Suprapubic skin (tissue), 4 donors: ENCODE results near the gene AFF2. TPM values are rescaled to one million over a fixed set of nuclear protein-coding genes. Genes with fewer than 3 reads are reported as not detected.

Source experiments
- DNase-seq, 2 donors: peaks; one replicate each; pipeline ENCODE4 v3.0.0-alpha.2; 2019; ENCODE audit warnings: low spot score in 2 of 2
- H3K27ac ChIP-seq: fragments of 200-600 bp; sonication (generic); one replicate; pipeline ENCODE4 v1.5.1; 2019
- H3K27me3 ChIP-seq: fragments of 200-600 bp; sonication (generic); one replicate; pipeline ENCODE4 v1.5.1; 2019
- H3K36me3 ChIP-seq: fragments of 200-600 bp; sonication (generic); one replicate; pipeline ENCODE4 v1.5.1; 2019
- H3K4me1 ChIP-seq: fragments of 200-600 bp; sonication (generic); one replicate; pipeline ENCODE4 v1.5.1; 2019
- H3K4me3 ChIP-seq: fragments of 200-600 bp; sonication (generic); one replicate; pipeline ENCODE4 v1.5.1; 2019; ENCODE audit warnings: mild to moderate bottlenecking
- H3K9me3 ChIP-seq: fragments of 200-600 bp; sonication (generic); one replicate; pipeline ENCODE4 v1.5.1; 2019
- EP300 ChIP-seq: sonication (generic); formaldehyde crosslinking; IDR thresholded peaks from one replicate; pipeline ENCODE4 v1.6.1; 2017; ENCODE audit warnings: antibody characterized with exemption
- POLR2A ChIP-seq, 2 donors: fragments of 450-650 bp; IDR thresholded peaks; one replicate each; pipeline ENCODE4 v1.6.1; 2017; ENCODE audit warnings: antibody characterized with exemption in 2 of 2, mild to moderate bottlenecking in 2 of 2, moderate library complexity in 2 of 2
- POLR2AphosphoS5 ChIP-seq, 3 donors: sonication (generic); formaldehyde crosslinking; IDR thresholded peaks; one replicate each; pipeline ENCODE4 v1.6.1; 2017; ENCODE audit warnings: antibody characterized with exemption in 3 of 3
- WGBS: methylation state at CpG from one replicate; pipeline ENCODE4 v1.1.5; 2018; 5-methylcytosine and 5-hydroxymethylcytosine counted together
- total RNA-seq, 4 donors: library from RNA; depleted of rRNA; stranded (reverse); fragments of >200 nt; gene quantifications; one replicate each; pipeline ENCODE4 v1.1.0, GENCODE V29; 2016
- TF ChIP-seq, protein P1 (sequence below), 2 donors: fragments of 200-600 bp in 1 of 2; fragments of 450-650 bp in 1 of 2; sonication (generic) in 1 of 2; IDR thresholded peaks; one replicate each; pipeline ENCODE4 v1.5.1; 2016 to 2019; ENCODE audit warnings: antibody characterized with exemption in 2 of 2, mild to moderate bottlenecking in 1 of 2, moderate library complexity in 1 of 2

The AFF2 gene
- total RNA-seq, 4 donors from 2014 or later, result 0.72 to 3.0 (median 1.6) TPM

- WGBS, result 42% methylated on average over 4 of the region's 4 CpGs
- TF ChIP-seq POLR2AphosphoS5 (IDR thresholded peaks at IDR 0.05), result no peak
- TF ChIP-seq, protein P1, sequence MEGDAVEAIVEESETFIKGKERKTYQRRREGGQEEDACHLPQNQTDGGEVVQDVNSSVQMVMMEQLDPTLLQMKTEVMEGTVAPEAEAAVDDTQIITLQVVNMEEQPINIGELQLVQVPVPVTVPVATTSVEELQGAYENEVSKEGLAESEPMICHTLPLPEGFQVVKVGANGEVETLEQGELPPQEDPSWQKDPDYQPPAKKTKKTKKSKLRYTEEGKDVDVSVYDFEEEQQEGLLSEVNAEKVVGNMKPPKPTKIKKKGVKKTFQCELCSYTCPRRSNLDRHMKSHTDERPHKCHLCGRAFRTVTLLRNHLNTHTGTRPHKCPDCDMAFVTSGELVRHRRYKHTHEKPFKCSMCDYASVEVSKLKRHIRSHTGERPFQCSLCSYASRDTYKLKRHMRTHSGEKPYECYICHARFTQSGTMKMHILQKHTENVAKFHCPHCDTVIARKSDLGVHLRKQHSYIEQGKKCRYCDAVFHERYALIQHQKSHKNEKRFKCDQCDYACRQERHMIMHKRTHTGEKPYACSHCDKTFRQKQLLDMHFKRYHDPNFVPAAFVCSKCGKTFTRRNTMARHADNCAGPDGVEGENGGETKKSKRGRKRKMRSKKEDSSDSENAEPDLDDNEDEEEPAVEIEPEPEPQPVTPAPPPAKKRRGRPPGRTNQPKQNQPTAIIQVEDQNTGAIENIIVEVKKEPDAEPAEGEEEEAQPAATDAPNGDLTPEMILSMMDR (IDR thresholded peaks at IDR 0.05), result no peak
- DNase-seq, result no peak
- H3K4me3 ChIP-seq, result no peak overlapping the region
- H3K4me1 ChIP-seq, result no peaks in the 10 kb centered on the region
- no peak overlapping the region for H3K27ac ChIP-seq
- no peaks in the 10 kb centered on the region for H3K27me3 ChIP-seq
- no peaks in the 10 kb centered on the region for H3K36me3 ChIP-seq
- no peaks in the 10 kb centered on the region for H3K9me3 ChIP-seq
Observed at GRCh38 chrX:148613636-148614035, 113.2 kb downstream of the AFF2 start.

- no peak for DNase-seq
- TF ChIP-seq EP300, result no peak
- no peak for TF ChIP-seq POLR2A (IDR thresholded peaks at IDR 0.05)
- TF ChIP-seq, protein P1 (IDR thresholded peaks at IDR 0.05), result no peak
- no peak for TF ChIP-seq POLR2AphosphoS5 (IDR thresholded peaks at IDR 0.05)
- H3K4me3 ChIP-seq, result no peak overlapping the region
- no peak overlapping the region for H3K27ac ChIP-seq
- no peaks in the 10 kb centered on the region for H3K9me3 ChIP-seq
- WGBS, result 59% methylated on average over 2 of the region's 2 CpGs
- no peaks in the 10 kb centered on the region for H3K36me3 ChIP-seq
- H3K27me3 ChIP-seq, result no peaks in the 10 kb centered on the region
- no peaks in the 10 kb centered on the region for H3K4me1 ChIP-seq
Observed at GRCh38 chrX:148615491-148615890, 115.1 kb downstream of the AFF2 start.

DNA sequence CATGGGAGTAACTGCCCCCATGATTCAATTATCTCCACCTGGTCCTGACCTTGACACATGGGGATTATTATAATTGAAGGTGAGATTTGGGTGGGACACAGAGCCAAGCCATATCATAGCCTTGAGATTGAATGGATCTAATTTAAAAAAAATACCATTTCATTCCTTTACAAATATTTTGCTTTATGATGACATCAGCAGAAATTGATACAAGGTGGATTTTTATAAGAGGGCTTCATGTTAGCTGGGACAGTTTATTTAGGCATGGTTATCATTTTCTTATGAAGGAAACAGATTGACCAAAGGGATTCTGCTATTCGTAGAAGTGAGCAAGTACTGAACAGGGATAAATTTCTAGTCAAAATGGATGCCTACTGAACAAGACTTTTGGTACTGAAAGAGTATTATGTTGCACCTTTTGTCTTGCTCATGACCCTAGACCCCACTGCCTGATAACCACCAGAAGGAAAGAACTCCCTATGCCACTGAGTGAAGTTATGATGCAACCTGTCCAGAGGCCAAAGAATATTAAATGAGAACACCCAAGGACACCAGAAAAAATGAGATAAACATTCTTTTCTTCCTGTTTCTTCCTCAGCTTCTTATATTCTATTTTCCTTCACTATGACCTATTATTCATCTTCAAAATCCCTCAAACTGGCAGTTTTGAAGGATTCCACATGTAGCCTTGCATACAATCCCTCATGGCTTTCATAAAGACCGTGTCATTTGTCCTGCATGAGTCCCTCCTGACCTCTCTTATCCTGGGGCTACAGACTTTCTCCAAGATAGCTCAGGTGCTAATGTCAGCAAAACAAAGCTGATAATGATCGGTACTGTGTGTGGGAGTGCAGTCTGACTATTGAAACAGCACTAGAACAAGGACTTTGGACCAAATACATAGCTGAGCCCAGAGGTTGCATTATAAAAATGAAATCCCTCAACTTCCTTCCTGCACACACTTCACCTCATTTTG is 118.3 kb downstream of the AFF2 start:
- no peak overlapping the region for H3K4me3 ChIP-seq
- WGBS, result 68% methylated on average over 3 of the region's 3 CpGs
- TF ChIP-seq, protein P1 (IDR thresholded peaks at IDR 0.05), result no peak
- TF ChIP-seq EP300 (no peak), POLR2A (IDR thresholded peaks at IDR 0.05) (no peak), POLR2AphosphoS5 (IDR thresholded peaks at IDR 0.05) (no peak)
- no peaks in the 10 kb centered on the region for H3K36me3 ChIP-seq
- no peak overlapping the region for H3K27ac ChIP-seq
- H3K4me1 ChIP-seq, result no peaks in the 10 kb centered on the region
- H3K9me3 ChIP-seq, result no peaks in the 10 kb centered on the region
- no peaks in the 10 kb centered on the region for H3K27me3 ChIP-seq
- no peak for DNase-seq

DNA sequence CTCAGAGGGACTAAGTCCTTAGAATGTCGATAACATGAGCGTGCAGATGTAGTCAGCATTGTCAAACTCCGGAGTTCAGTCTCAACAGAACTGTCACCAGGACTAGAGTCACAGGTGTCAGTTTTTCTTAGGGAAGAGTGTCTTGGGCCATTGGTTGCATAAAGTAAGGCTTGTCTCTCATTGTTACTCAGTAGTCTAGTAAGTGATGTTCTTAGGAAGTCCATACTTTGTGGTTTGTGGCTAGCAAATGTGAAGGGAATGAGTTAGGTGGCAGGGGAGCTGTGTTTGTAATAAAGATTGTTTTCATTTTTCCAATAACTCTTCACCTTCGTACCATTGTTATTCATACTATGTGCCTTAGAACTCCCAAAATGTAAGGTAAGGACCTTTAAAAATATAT is 119.6 kb downstream of the AFF2 start:
- Histone ChIP-seq H3K4me3 (no peak overlapping the region), H3K27me3 (no peaks in the 10 kb centered on the region), H3K27ac (no peak overlapping the region), H3K9me3 (no peaks in the 10 kb centered on the region), H3K4me1 (no peaks in the 10 kb centered on the region), H3K36me3 (no peaks in the 10 kb centered on the region)
- no peak for DNase-seq
- 85% methylated on average over 4 of the region's 4 CpGs for WGBS
- no peak for TF ChIP-seq POLR2AphosphoS5 (IDR thresholded peaks at IDR 0.05)
- TF ChIP-seq POLR2A (IDR thresholded peaks at IDR 0.05), result no peak
- no peak for TF ChIP-seq EP300
- TF ChIP-seq, protein P1 (IDR thresholded peaks at IDR 0.05), result no peak

- no peak overlapping the region for H3K27ac ChIP-seq
- TF ChIP-seq POLR2A (IDR thresholded peaks at IDR 0.05) (no peak), POLR2AphosphoS5 (IDR thresholded peaks at IDR 0.05) (no peak), EP300 (no peak)
- TF ChIP-seq, protein P1 (IDR thresholded peaks at IDR 0.05), result no peak
- 63% methylated on average over 2 of the region's 2 CpGs for WGBS
- no peaks in the 10 kb centered on the region for H3K27me3 ChIP-seq
- H3K36me3 ChIP-seq, result no peaks in the 10 kb centered on the region
- H3K9me3 ChIP-seq, result no peaks in the 10 kb centered on the region
- H3K4me1 ChIP-seq, result no peaks in the 10 kb centered on the region
- H3K4me3 ChIP-seq, result no peak overlapping the region
- no peak for DNase-seq
Observed at GRCh38 chrX:148624951-148625474, 124.6 kb downstream of the AFF2 start.
